GM18870 (cell line): ENCODE results near the gene VSX1.

Experiments used
- ATAC-seq: cut with Tn5 transposase; IDR thresholded peaks from one replicate; pipeline ENCODE4 v1.9.1; 2021; ENCODE audit warnings: moderate library complexity; ENCODE audit not compliant: unreplicated experiment

VSX1 gene

DNA sequence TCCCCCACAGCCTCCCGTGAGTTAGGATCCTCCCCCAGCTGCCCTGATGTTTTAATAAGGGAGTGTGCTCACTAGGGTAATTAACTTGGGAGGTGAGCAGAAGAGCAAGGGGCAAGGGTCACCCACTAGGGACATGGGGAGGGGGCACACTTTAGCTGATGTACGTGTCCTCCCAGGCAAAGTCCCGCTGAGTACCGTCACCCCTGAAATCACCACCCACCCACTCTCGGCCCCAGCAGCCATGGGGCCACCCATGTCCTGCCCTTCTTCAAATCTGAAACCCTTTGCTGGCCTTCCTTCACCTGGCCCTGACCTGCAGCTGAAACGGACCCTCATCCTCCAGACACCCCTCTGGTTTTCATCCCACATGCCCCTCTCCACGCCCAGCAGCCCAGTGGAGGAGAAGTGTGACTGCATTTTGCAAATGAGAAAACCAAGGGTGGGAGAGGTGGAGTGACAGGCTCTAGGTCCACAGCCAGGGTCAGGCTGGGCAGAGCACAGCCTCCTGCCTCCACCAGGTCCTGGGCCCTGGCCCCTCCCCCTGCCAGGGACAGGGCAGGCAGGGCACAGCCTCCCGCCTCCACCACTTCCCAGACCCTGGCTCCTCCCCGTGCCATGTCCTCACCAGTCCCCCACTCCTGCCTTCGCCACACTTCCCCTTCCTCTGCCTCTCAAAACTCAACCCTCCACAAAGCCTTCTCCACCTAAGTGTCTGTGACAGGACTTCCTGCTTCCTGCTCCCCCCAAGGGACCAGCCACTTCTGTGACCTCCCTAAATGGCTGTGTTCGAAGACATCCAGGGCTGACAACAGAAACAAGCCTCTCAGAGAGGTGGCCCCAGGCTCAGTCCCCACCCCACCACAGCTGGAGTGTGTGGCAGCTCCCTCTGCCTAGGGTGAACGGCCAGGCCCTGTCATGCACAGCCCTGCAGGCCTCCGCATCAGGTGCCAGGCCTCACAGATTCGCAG lies 39.1 kb downstream of the VSX1 start:
- peak; percentile 91 for ATAC-seq

DNA sequence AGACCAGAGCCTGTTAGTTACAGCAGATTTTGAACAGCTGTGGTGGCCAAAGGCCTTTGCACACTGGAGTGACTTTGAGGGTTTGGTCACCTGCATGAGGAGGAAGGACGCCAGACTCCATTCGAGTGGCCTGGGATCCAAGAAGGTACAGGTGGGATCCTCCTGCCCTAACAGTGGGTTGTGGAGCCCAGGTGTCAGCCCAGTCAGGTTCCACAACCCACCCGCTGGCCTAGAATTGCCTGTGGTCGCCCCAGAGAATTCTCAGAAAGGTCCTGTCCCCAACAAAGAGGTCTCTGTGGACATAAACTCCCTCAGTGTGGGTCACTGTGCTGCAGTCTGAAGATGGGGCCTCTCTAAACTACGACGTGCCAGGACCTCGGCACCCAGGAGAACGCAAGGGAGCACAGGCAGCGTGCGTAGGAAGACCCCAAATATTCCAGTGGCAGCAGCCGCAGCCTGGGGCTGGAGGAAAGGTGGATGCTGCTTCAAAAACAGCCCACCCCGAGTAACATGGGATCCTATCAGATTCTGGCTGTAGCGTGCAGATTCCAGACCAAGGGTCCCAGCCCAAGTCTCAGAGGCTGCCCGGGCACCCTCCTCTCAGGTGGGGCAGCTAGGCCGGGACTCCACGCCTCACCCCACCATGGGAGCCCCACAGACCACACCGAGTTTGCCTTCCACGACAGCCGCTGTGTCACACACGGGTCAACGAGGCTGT lies 40.0 kb downstream of the VSX1 start:
- no peak for ATAC-seq

DNA sequence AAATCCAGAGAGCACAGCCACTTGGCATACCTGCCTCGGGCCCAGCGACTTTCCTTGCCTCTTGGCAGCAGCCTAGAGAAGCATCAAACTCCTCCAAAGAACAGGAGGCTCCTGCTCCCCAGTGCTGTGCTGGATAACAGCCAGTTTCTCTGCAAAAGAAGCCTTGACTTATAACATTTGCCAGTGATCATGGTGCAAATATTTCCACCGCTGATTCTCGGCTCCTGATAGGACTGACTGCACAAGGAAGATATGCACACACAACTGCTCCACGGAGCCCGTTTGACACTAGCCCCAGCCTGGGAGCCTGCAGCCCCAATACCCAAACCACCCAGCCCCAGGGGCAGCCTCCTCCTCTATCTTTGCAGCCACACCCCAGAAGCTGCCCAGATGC lies 41.5 kb downstream of the VSX1 start:
- ATAC-seq = no peak

DNA sequence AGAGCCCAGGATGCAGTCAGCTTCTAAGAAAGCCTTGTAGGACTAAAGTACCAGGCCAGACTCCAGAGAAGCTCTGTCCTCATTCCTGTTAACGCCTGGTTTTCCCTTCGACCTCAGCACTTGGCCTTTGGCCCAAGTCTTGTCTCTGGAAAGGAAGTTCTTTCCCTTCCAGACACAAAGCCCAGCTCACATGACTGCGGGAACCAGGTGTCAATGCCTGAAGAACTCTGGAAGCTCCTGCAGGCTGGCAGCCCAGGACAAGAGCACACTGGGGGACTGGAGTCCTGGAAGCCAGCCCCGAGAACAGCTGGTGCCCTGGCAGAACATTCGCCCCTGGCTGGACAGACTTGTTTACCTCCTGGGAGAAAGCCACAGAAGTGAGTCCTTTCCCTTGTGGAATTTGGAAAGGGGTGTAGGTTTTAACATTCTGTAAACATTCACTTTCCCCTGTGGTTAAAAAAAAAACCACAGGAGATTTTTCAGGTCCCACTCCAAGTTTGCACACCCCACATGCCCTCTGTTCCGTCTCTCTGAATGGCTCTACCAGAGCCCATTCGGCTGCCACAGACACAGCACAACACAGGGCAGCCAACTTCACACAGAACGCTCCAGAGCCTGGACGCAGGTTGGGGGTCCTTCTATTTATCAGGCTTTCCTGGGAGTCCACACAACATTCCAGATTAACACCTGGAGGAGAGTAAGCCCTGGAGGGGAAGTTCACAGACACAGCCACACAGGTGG lies 42.1 kb downstream of the VSX1 start:
- ATAC-seq = no peak

DNA sequence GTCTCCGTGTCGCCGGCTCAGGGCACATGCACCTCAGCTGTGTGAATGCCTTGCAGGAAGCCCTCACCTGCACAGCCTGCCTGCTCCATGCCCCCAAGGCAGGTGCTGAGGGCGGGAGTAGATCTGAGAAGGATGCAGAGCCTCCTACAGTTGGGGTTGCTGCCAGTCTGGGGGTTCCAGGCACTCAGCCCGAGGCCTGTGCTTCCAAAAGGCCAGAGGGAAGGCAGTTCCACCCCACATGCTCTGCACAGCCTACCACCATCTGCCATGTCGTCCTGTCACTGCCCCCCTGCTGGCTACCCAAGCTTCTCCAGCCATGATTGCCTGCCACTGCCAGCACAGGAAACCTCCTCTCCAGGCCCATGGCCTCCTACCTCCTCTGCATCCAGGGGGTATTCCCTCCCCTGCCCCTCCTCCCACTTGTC lies 43.3 kb downstream of the VSX1 start:
- ATAC-seq = no peak

DNA sequence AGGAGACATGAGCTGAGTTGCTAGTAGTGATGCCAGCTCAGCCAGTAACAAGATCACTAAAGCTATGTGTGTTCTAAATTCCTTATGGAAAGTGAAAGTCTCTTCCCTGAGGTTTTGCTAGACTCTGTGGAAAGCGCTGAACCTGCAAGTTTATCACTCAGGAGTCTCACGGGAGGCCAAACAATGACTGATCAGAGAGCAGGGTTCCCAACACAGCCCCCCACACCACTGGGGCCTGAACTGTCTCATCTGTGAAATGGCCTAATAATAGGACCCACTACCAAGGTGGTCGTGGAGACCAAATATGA lies 43.9 kb downstream of the VSX1 start:
- no peak for ATAC-seq

DNA sequence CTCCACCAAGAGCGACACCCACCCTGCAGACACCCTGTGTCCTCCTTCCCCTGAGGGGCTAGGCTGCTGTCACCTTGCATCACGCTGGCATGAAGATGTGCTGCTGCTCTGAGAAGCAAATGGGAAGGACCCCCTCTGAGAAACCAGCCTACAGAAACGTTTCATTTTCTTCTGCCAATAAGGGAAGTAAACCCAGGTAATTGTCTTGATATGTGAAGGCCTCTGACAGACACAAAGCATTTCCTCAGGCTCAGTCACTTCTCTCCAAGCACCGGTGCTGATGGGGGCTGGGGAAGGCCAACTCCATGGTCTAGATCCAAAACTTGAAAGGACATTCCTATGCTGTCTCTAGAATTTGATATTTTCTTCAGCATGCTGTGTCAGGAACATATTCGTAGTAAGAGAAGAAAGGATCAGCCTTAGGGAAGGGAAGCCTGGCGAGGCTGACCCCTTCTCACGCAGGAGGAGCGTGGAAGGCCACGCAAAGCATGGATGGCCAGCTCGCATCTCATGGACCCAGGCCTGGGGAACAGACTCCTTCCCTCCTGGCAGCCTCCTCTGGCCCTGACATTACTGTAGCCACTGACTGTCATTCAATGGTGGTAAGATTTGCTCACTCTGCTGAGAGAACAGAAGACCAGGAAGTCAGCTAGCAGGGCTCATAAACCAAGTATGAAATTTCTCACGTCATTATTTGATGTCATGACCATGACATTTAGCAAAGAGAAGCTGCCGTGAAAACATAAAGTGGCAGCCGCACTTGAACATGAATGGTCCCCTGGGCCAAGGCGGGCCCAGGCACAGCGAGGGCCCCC lies 44.4 kb downstream of the VSX1 start:
- ATAC-seq = no peak

DNA sequence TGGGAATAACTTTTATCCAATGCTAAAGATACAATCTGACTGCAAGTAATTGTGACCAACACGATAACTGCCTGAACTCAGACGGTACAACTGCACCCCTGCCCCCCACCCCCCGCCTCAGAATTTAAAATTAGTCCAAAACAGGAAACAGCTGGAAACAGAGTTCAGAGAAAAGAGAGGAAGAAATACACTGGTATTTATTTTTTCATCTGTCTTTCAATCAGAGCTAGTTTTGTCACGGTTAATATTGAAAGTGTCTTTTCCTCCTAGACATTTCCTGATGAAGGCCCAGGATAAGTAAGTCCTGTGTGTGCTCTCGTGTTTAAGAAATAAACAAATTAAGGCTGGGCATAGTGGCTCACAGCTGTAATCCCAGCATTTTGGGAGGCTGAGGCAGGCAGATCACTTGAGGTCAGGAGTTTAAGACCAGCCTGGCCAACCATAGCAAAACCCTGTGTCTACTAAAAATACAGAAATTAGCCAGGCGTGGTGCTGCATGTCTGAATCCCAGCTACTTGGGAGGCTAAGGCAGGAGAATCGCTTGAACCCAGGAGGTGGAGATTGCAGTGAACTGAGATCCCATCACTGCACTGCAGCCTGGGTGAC lies 45.5 kb downstream of the VSX1 start:
- ATAC-seq = no peak

DNA sequence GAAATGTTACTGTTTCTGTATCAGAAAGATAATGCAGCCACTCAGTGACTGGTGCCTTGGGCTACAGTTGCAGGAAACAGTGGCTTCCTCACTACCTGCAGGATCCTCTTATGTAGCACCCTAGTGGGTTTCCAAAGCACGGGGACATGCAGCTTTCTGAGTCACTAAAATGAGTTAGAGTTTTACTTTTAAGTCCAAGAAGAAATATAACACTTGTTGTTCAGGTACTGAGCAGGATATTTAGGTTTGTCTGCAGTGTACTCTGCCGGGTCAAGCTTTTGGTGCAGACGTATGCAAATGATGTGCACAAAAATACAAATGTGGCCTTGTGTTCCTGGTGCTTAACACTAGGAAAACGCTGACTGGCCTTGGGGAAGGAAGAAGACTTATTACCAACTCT lies 46.0 kb downstream of the VSX1 start:
- no peak for ATAC-seq

DNA sequence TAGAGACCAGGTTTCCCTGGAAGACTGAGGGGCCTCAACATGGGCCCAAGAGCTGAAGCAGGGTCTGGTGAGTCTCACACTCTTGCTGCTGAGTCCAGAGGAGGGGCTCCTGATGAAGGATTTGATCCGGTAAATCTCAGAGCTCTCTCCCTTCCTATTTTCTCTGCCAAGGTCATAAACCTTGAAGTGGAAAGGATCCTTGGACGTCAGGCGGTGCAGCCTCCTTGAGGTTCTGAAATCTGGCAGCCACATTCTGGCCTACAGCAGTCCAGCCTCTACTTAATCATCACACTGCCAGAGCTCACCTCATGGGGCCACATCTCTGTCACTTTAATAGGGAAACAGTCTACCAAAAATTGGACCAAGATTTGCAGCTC lies 48.0 kb downstream of the VSX1 start:
- no peak for ATAC-seq

DNA sequence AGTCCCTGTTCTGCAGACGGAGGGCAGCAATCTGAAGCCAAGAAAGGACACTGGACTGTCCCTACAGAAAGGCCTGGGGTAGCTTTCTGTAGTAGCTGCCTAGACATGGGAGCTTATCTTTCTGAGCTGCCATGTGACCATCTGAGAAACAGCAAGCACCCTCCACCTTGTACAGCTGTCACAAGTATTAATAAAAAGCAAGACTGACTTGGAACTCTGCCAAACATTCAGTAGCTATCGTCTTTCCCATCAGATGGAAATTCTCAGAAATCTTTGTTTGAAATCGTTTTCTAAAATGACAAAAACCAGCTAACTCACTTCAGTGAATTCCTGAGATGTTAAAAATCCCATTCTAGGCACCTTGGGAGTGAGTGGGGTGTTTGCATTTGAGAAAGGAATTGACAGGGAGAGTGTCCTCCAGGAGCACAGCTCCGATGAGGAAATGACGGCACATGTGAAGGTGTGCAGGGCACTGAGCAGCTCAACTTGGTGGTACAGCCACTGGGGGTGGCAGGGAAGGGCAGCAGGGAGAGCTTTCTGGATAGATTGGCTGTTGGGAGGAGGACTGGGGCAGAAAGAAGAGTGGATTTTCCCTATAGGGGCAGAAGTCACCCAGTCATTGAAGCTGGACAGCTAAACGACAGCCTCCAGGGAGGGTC lies 48.5 kb downstream of the VSX1 start:
- no peak for ATAC-seq

DNA sequence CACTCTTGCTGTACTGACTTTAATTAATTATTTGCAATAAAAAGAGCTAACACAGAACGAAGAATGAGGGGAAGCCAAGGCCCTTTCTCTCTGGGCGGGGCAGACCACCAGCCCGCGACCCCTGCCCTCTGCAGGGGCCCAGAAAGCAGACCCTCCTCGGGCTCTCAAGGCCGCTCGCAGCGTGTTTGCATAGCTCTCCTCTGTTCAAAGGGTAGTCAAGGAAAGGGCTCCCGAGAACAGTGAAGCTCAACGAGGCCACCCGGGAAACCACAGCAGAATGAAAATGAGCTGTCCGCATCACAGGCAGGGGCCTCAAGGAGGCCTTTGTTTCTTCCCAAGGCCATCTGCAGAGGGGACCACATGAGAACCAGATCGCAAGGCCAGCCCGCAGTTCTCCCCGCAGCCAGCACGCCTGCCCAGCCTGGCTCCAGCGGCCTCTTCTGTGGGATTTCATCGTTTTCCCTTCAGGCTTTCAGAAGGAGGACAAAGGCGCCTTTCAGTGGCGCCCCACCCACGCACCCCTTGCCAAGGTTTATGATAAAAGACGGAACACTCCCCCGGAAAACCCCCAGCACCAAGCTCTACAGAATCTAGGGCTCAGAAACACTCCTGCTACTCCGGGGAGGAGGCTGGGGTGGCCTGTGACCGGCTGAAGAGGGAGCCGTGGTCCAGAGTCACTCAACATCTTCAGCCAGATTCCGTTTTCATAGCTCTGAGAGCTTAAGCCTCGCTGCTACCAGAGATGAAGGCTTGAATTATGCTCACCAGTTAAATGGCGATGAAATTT lies 49.3 kb downstream of the VSX1 start:
- ATAC-seq = no peak

DNA sequence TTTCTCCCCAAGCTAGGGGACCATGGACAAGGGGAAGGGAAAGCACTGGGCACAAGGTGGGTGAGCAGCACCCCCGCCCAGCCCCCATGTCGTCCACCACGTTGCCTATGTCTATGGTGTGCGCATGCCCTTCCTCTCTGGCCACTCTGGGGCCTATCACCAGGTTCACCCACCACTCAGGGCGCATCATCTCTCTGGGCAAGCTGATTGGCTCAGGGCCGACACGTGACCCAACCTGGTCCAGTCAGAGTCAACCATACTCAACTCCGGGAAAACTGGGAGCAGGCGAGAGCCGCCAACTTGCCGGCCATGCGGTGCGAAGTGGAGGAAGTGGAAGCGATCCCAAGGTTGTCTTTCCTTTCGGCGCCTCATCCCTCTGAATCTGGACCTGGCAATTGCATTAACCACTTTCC lies 49.9 kb downstream of the VSX1 start:
- ATAC-seq = no peak

DNA sequence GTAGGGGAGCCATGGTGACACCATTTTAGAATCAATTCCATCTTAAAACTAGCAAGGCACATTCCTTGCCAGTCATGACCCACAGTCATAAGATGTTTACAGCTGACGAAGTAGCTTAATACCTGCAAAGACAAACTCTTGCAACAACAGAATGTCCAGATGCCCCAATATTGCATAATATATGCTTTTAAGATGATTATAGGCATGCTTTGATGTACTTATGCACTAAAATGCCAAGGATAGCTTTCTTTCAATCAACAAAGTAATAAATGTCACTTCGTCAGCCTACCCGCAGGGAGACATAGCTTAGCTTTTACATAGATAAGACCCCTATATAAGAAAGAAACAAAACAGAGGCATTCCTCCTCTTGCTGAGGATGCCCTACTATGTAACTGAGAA lies 50.7 kb downstream of the VSX1 start:
- no peak for ATAC-seq

DNA sequence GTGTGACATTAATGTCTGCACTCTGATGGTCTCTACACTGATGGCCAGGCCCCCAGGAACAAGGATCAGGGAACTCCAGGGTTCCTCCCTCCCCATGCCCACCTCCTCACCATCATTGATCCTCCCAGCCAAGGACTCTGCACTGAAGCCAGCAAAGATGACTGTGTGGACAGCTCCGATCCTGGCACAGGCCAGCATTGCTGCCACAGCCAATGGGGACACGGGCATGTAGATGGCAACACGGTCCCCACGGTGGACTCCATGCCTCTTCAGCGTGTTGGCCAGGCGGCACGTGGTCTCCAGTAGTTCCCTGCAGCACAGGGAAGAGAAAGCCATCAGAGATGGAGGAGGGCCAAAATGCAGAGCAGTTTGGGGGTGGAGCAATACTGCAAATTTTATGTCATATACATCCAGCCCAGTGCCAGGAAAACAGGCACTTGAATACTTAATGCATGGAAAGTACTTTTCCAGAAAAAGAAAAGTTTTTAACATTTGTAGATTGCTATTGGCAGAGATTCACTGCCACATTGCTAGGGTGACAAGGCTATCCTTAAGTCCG lies 51.2 kb downstream of the VSX1 start:
- no peak for ATAC-seq

DNA sequence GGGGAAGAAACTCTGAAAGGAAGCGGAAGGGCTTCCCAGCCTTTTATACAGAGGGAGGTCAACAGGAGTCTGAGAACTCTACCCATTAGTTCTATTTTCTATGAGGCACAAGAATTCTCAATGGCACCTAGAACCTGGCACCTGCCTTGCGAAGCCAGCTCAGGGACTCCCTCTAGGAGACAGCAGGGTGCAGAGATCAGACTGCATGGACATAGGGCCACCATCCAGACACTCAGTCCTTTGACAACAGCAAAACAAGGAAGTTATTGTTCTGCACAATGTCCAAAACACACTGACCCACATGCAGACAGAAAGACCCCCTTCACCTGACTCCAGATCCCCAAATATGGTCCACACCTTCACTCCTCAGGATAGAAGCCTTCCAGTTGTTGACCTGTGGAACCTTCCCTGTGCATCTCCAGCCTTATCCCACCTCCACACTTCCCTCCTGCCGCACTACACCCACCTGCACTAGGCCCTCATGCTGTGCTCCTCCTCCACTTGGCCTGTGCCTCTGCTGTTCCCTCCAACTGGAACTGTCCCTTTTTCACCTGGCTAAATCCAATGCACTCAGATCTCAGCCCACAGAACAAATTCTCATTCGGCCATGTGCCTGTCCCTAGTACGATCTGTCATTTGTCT lies 51.8 kb downstream of the VSX1 start:
- no peak for ATAC-seq

DNA sequence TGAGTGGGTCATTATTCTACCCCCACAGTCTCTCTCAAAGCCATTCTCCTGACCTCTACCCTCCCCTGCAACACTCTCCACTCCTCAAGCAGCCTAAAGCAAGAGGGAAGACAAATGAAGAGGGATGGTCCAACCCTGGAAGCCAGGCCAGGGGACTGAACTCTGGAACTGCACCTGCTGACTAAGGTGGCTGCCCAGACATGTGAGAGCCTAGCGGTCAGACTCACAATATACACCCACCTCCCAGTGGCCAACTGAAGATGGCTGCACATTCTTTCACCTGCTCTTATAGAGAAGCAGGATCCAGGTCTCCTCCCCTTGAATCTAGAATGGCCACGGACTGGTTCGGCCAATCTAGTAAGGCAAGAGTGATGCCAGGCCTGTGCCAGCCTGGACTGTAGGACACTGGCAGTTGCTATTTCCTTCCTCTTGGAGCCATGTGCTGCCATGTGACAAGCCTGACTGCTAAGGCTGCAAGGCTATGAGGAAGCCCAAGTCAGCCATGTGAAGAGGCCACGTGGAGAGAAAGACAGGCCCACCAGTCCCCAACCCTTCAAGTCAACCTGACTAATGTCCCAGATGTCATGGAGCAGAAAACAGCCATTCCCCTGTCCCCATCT lies 55.8 kb downstream of the VSX1 start:
- ATAC-seq = no peak
